Parathyroid adenoma (tissue), 2 donors: ENCODE results near the gene BHMT2.

Experiments used
- H2AFZ ChIP-seq: fragments of 300-600 bp; sonication (generic); one replicate; pipeline ENCODE4 v1.7.0; 2017; ENCODE audit warnings: antibody characterized with exemption, mild to moderate bottlenecking
- H3K27ac ChIP-seq: fragments of 300-600 bp; sonication (generic); one replicate; pipeline ENCODE4 v1.7.0; 2017
- H3K27me3 ChIP-seq: fragments of 300-600 bp; sonication (generic); one replicate; pipeline ENCODE4 v1.7.0; 2017; ENCODE audit warnings: low read length; ENCODE audit not compliant: control insufficient read depth, insufficient read depth
- H3K36me3 ChIP-seq: fragments of 300-600 bp; sonication (generic); one replicate; pipeline ENCODE4 v1.7.0; 2017; ENCODE audit warnings: low read length; ENCODE audit not compliant: control insufficient read depth, insufficient read depth
- H3K4me1 ChIP-seq: fragments of 300-600 bp; sonication (generic); one replicate; pipeline ENCODE4 v1.7.0; 2017; ENCODE audit warnings: control low read depth
- H3K4me2 ChIP-seq: fragments of 300-600 bp; sonication (generic); one replicate; pipeline ENCODE4 v1.7.0; 2017; ENCODE audit warnings: low read length
- H3K4me3 ChIP-seq: fragments of 300-600 bp; sonication (generic); one replicate; pipeline ENCODE4 v1.7.0; 2017; ENCODE audit warnings: low read depth, low read length
- H3K79me2 ChIP-seq: fragments of 300-600 bp; sonication (generic); one replicate; pipeline ENCODE4 v1.7.0; 2017; ENCODE audit warnings: control low read depth
- H3K9ac ChIP-seq: fragments of 300-600 bp; sonication (generic); one replicate; pipeline ENCODE4 v1.7.0; 2017; ENCODE audit warnings: mild to moderate bottlenecking
- H3K9me3 ChIP-seq: fragments of 300-600 bp; sonication (generic); one replicate; pipeline ENCODE4 v1.7.0; 2017; ENCODE audit warnings: low read length; ENCODE audit not compliant: control insufficient read depth
- CTCF ChIP-seq: fragments of 300-600 bp; sonication (generic); IDR thresholded peaks from one replicate; pipeline ENCODE4 v1.7.0; 2017; ENCODE audit warnings: antibody characterized with exemption, mild to moderate bottlenecking
- donor health status: primary hyperparathyroidism.

Gene BHMT2

GRCh38 chr5:79047199-79047598 lies 22.4 kb upstream of the BHMT2 start:
- Histone ChIP-seq H3K4me3 (no peak overlapping the region), H3K27ac (no peak overlapping the region), H3K9ac (no peak overlapping the region), H3K4me2 (no peak overlapping the region), H3K4me1 (no peaks in the 10 kb centered on the region), H3K79me2 (no peaks in the 10 kb centered on the region), H2AFZ (no peak overlapping the region), H3K27me3 (no peaks in the 10 kb centered on the region), H3K9me3 (peaks cover 4% of the 10 kb centered on the region), H3K36me3 (no peaks in the 10 kb centered on the region)
- no peak for TF ChIP-seq CTCF

DNA sequence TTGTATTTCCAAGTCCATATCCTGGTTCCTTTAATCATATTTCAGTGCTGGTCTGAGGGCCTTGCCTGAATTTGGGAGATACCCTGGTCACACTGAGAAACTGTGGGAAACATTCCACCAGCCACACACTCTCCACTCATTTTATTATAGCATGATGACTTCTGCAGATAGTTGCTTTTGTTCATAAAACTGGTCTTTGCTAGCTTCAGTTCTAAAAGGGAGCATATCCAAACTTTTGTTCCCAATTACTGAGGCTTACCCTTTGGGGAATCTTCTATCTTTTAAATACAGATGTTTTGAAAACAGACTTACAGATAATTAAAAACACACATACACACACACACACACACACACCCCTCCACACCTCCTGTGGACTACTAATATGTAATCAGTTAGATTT lies 21.1 kb upstream of the BHMT2 start:
- no peak for TF ChIP-seq CTCF
- H3K27me3 ChIP-seq = no peaks in the 10 kb centered on the region
- no peaks in the 10 kb centered on the region for H3K36me3 ChIP-seq
- H3K9ac ChIP-seq = no peak overlapping the region
- H3K9me3 ChIP-seq = peaks cover 4% of the 10 kb centered on the region
- H2AFZ ChIP-seq = no peak overlapping the region
- H3K4me2 ChIP-seq = no peak overlapping the region
- H3K4me3 ChIP-seq = no peak overlapping the region
- H3K79me2 ChIP-seq = no peaks in the 10 kb centered on the region
- no peak overlapping the region for H3K27ac ChIP-seq
- H3K4me1 ChIP-seq = no peaks in the 10 kb centered on the region

DNA sequence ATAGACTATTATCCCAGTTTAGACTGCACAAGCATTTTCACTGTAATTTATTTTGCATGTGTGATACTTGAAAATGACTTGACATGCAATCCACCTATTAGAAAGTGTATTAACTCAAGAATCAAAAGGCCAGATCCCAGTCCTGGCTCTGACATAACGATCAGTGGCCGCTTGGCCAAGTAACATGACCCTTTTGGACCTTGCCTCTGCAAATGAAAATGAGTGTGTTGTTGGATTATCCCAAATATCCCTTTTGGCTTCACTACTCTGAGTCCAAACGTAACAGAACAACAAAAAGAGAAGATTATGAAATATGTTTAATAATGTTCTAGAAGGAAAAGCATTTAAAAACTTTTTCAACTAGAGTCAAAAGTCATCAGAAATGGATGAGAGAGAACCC lies 19.1 kb upstream of the BHMT2 start:
- no peak overlapping the region for H2AFZ ChIP-seq
- H3K79me2 ChIP-seq = no peaks in the 10 kb centered on the region
- no peak overlapping the region for H3K4me3 ChIP-seq
- H3K9ac ChIP-seq = no peak overlapping the region
- no peaks in the 10 kb centered on the region for H3K4me1 ChIP-seq
- no peaks in the 10 kb centered on the region for H3K36me3 ChIP-seq
- H3K4me2 ChIP-seq = no peak overlapping the region
- peaks cover 4% of the 10 kb centered on the region for H3K9me3 ChIP-seq
- no peak for TF ChIP-seq CTCF
- H3K27me3 ChIP-seq = no peaks in the 10 kb centered on the region
- H3K27ac ChIP-seq = no peak overlapping the region

GRCh38 chr5:79053321-79053720 lies 16.2 kb upstream of the BHMT2 start:
- Histone ChIP-seq H3K4me1 (no peaks in the 10 kb centered on the region), H3K79me2 (no peaks in the 10 kb centered on the region), H3K9ac (no peak overlapping the region)

More at GRCh38 chr5:79053321-79053720, 16.2 kb upstream of the BHMT2 start:
- Histone ChIP-seq H3K4me3 (no peak overlapping the region), H3K4me2 (no peak overlapping the region), H3K27ac (no peak overlapping the region), H3K9me3 (peaks cover 4% of the 10 kb centered on the region), H3K27me3 (no peaks in the 10 kb centered on the region), H2AFZ (no peak overlapping the region), H3K36me3 (no peaks in the 10 kb centered on the region)
- TF ChIP-seq CTCF = no peak
